Measurements from ENCODE around the gene SLC25A1. TPM values are rescaled to one million over a fixed set of nuclear protein-coding genes. Genes with fewer than 3 reads are reported as not detected.

The SLC25A1 gene
- polyA plus RNA-seq, 1 donor from 2014 or later, result 81.4 TPM

GRCh38 chr22:19130959-19131684, 47.4 kb downstream of the SLC25A1 start, which contains the start of gene TSSK2:
Gene TSSK2, plus strand, starts transcription at chr22:19131308. Its CDS starts 92 bp downstream, at chr22:19131400.
- no peaks in the 10 kb centered on the region for H3K9me2 ChIP-seq (ENCODE audit: insufficient read depth, low read length)
- no peaks in the 10 kb centered on the region for H3F3A ChIP-seq (ENCODE audit: insufficient read depth, low read length, poor library complexity, severe bottlenecking)
- H3K27me3 ChIP-seq (ENCODE audit: insufficient read depth, low read depth, low read length), result no peaks in the 10 kb centered on the region
- H2AFZ ChIP-seq (ENCODE audit: low read depth, low read length), result no peak within 1 kb of the TSS
- no peaks in the 10 kb centered on the region for H3K36me3 ChIP-seq (ENCODE audit: insufficient read depth, low read length)
- no peaks in the 10 kb centered on the region for H3K9me3 ChIP-seq (ENCODE audit: low read length)
- no peak within 1 kb of the TSS for H3K27ac ChIP-seq (ENCODE audit: low read length)
- no peak for TF ChIP-seq EP300 (conservative IDR thresholded peaks at IDR 0.05; ENCODE audit: poor library complexity, severe bottlenecking)
- no peak for TF ChIP-seq REST (IDR thresholded peaks at IDR 0.05; ENCODE audit: borderline replicate concordance)
- no peak for TF ChIP-seq RAD21 (conservative IDR thresholded peaks at IDR 0.05)
- TF ChIP-seq MXI1 (conservative IDR thresholded peaks at IDR 0.05; ENCODE audit: poor library complexity, severe bottlenecking), result no peak
- TF ChIP-seq SMC3 (conservative IDR thresholded peaks at IDR 0.05; ENCODE audit: poor library complexity), result no peak
- TF ChIP-seq TAF1 (IDR thresholded peaks at IDR 0.05; ENCODE audit: low read depth), result no peak
- no peak for TF ChIP-seq EZH2 (IDR thresholded peaks at IDR 0.05; ENCODE audit: borderline replicate concordance, insufficient read depth, low read length, poor library complexity, severe bottlenecking)
- TF ChIP-seq CTCF (IDR thresholded peaks at IDR 0.05; ENCODE audit: poor library complexity, severe bottlenecking), result no peak
- no peak for TF ChIP-seq POLR2AphosphoS5 (IDR thresholded peaks at IDR 0.05)
- H3K79me2 ChIP-seq (replicated peaks; ENCODE audit: insufficient read depth, low read length), result no peaks in the 10 kb centered on the region
- no peak within 1 kb of the TSS for H3K4me2 ChIP-seq (ENCODE audit: low read length)
- no peak within 1 kb of the TSS for H3K9ac ChIP-seq (ENCODE audit: low read length)
- H4K20me1 ChIP-seq (ENCODE audit: insufficient read depth), result no peaks in the 10 kb centered on the region
- no peak within 1 kb of the TSS for H3K4me3 ChIP-seq (ENCODE audit: low read length)

- no peaks in the 10 kb centered on the region for H4K20me1 ChIP-seq (ENCODE audit: insufficient read depth)
- H3K79me2 ChIP-seq (replicated peaks; ENCODE audit: insufficient read depth, low read length), result no peaks in the 10 kb centered on the region
Observed at GRCh38 chr22:19129871-19130270, 48.7 kb downstream of the SLC25A1 start.

More at GRCh38 chr22:19129871-19130270, 48.7 kb downstream of the SLC25A1 start:
- Histone ChIP-seq H3K27me3 (ENCODE audit: insufficient read depth, low read depth, low read length) (no peaks in the 10 kb centered on the region), H3K36me3 (ENCODE audit: insufficient read depth, low read length) (no peaks in the 10 kb centered on the region), H3K9me3 (ENCODE audit: low read length) (no peaks in the 10 kb centered on the region), H2AFZ (ENCODE audit: low read depth, low read length) (no peak overlapping the region), H3K4me3 (ENCODE audit: low read length) (no peak overlapping the region), H3K27ac (ENCODE audit: low read length) (no peak overlapping the region), H3K4me2 (ENCODE audit: low read length) (no peak overlapping the region), H3K9ac (ENCODE audit: low read length) (no peak overlapping the region), H3F3A (ENCODE audit: insufficient read depth, low read length, poor library complexity, severe bottlenecking) (no peaks in the 10 kb centered on the region), H3K9me2 (ENCODE audit: insufficient read depth, low read length) (no peaks in the 10 kb centered on the region)
- TF ChIP-seq REST (IDR thresholded peaks at IDR 0.05; ENCODE audit: borderline replicate concordance), result no peak
- no peak for TF ChIP-seq SMC3 (conservative IDR thresholded peaks at IDR 0.05; ENCODE audit: poor library complexity)
- TF ChIP-seq EZH2 (IDR thresholded peaks at IDR 0.05; ENCODE audit: borderline replicate concordance, insufficient read depth, low read length, poor library complexity, severe bottlenecking), result no peak
- TF ChIP-seq MXI1 (conservative IDR thresholded peaks at IDR 0.05; ENCODE audit: poor library complexity, severe bottlenecking), result no peak
- no peak for TF ChIP-seq RAD21 (conservative IDR thresholded peaks at IDR 0.05)
- no peak for TF ChIP-seq EP300 (conservative IDR thresholded peaks at IDR 0.05; ENCODE audit: poor library complexity, severe bottlenecking)
- no peak for TF ChIP-seq POLR2AphosphoS5 (IDR thresholded peaks at IDR 0.05)
- TF ChIP-seq TAF1 (IDR thresholded peaks at IDR 0.05; ENCODE audit: low read depth), result no peak
- no peak for TF ChIP-seq CTCF (IDR thresholded peaks at IDR 0.05; ENCODE audit: poor library complexity, severe bottlenecking)

Measured in neural cell (in vitro differentiated cells).